HG03196 (cell line): ENCODE results near the gene KCNAB2.

Experiments
- ATAC-seq: cut with Tn5 transposase; IDR thresholded peaks from one replicate; pipeline ENCODE4 v1.9.1; 2021; ENCODE audit not compliant: unreplicated experiment

KCNAB2 gene

DNA sequence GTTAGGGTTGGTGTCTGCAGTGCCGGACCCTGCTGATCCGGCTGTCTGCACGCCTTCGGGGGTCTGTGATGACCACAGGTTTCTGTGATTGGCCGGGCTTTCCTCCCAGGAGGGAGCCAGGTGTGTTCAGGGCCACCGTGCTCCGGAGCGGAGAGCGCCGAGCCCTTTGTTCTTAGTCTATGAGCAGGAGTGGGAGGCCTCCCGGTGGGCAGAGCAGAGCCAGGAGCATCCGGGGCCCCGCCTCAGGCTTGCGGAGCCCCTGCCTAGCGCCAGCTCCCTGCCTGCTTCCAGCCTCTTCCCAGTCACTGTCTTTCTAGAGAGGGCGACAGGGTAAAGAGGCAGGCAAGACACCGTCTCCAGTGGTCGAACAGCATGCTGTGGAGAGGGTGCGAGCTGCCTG lies 31.8 kb downstream of the KCNAB2 start:
- no peak for ATAC-seq

DNA sequence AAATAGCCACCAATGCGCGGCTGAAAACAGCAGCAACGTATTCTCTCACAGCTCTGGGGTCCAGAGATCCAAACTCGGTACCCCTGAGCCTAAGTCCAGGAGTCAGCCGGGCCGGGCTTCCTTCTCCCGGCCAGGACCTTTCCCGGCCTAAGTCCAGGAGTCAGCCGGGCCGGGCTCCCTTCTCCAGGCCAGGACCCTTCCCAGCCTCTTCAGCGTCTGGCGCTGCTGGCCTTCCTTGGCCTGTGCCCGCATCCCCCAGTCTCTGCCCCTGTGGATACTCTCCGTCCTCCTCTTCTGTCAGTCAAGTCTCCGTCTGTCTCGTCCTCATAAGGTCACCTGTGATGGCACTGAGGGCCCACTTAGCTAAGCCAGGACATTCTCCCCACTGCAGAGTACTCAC lies 32.2 kb downstream of the KCNAB2 start:
- ATAC-seq = no peak

DNA sequence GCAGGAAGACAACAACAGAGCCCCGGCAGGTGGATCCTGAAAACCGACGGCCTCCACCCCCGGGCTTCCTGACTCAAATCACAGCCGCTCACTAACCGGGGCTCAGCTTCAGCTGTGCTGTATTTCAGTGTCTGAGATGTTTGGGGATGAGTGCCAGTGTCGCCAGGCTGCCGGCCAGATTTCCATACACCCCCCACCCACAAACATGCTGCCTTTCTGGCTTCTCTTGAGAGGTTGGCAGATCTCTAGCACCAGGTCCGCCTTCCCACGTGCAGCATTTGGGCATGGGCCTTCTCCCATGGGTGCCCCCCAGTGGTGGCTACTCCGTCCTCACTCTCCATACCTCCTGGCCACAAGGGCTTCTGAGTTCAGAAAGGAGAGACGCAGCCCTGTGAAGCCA lies 34.8 kb downstream of the KCNAB2 start:
- ATAC-seq = no peak

DNA sequence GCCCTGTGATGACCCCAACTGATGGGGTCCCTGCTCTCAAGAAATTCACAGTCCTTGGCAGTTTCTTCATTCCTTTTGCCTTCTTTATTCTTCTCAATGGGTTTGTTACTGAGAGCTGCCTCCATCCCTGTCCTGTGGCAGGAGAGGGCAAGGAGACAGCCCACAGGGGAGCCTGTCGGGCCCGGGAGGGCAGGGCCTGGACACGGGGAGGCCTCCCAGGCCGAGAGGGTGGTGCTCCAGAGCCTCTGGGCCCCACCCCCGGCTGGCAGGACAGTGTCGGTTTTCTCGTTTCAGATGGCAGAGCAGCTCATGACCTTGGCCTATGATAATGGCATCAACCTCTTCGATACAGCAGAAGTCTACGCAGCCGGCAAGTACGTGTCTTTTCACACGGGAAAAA lies 36.2 kb downstream of the KCNAB2 start:
- ATAC-seq = no peak

DNA sequence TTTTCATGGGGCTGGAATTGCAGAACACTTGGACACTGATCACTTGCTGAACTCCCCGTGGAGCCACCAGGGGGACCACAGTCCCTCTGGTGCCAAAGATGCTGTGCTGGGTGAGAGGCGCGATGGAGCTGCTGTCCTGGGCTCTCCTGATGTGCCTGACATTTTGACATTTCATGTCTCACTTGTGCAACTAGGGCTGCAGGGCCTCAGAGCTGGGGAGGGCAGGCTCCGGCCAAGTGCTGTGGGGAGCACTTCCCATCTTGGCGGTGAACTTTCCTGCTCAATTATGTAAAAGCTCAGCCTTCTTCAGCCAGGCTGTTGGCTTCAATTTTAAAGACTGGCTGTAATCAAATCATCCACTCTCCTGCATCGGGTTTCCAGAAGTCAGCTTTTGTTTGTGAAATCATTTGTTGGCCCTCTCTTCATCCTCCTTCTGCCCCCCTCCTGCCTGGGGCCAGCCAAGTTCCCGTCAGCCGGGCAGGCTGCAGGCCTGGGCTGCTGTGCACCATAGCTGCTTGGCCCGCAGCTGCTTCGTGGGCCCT lies 36.8 kb downstream of the KCNAB2 start:
- no peak for ATAC-seq

- no peak for ATAC-seq
These were observed 37.7 kb downstream of the KCNAB2 start for GRCh38 chr1:6083385-6083784.

GRCh38 chr1:6083801-6084446 lies 38.2 kb downstream of the KCNAB2 start:
- ATAC-seq = no peak

GRCh38 chr1:6084781-6085495 lies 39.2 kb downstream of the KCNAB2 start:
- no peak for ATAC-seq

- ATAC-seq = no peak
These were observed 40.0 kb downstream of the KCNAB2 start for GRCh38 chr1:6085666-6086065.

GRCh38 chr1:6086358-6086757 lies 40.7 kb downstream of the KCNAB2 start:
- ATAC-seq = no peak

DNA sequence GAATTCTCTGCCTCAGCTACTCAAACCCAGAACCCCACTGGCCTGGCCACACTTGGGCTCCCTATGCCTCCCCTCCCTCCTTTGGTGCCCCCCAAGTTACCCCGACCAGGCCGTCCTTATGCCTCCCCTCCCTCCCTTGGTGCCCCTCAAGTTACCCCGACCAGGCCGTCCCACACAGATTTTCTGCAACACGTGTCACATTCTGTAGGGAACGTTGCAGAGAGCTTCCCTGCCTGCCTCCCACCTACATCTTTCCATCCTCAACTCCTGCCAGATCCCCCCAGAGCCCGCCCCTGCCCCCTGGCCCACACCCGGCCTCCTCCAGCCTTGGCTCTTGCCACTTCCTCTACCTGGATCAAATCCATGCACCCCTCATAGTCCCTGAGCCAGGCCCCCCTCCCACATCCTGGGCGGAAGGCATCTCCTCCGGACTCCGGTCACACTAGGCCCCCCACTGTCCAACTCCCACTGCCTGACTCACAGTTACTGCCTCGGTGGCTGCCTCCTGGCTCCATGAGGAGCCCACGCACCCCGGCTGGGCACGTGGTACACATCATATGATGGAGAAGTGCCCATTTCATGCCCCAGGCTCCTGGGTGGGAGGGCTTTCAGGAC lies 41.2 kb downstream of the KCNAB2 start:
- no peak for ATAC-seq

GRCh38 chr1:6087377-6087772 lies 41.7 kb downstream of the KCNAB2 start:
- ATAC-seq = no peak

- no peak for ATAC-seq
These were observed 42.3 kb downstream of the KCNAB2 start for GRCh38 chr1:6087958-6088357.

- no peak for ATAC-seq
These were observed 43.3 kb downstream of the KCNAB2 start for GRCh38 chr1:6088956-6089355.

GRCh38 chr1:6090288-6090687 lies 44.6 kb downstream of the KCNAB2 start:
- ATAC-seq = no peak

DNA sequence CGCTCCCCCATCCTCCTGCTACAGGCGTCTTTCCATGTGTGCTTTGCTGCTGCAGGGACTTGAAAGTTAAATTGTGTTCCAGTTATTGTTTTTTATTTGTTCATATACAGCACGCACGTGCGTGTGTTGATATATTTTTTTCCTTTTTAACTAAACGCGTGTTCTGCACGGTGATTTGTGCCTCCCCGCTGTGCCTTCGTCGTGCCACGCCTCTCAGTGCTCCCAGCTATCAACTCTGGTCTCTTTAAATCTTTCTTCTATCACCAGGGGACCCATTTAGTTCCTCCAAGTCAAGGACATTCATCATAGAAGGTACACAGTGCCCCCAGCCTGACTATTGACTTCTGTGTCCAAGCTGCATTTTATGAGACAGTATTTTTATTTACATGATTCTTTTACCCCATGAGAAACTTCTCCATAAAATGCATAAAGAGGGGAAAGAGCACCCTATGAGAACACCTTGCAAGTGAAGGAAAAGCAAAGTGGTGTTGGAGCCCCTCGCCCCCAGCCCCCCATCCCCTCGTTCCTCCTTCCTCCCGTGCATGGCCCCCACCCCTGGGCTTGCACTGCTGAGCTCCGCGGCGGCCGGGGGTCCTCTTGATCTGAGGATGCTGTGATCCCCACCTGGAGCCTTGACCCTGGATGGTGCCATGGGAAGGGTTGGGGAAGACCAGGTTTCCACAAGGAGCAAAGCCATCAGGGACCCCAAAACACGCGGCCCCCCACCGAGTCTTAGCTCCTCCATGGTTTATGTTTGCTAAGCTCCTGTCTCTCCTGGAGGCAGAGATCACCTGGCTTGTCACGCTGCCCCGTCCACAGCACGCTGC lies 45.5 kb downstream of the KCNAB2 start:
- no peak for ATAC-seq

DNA sequence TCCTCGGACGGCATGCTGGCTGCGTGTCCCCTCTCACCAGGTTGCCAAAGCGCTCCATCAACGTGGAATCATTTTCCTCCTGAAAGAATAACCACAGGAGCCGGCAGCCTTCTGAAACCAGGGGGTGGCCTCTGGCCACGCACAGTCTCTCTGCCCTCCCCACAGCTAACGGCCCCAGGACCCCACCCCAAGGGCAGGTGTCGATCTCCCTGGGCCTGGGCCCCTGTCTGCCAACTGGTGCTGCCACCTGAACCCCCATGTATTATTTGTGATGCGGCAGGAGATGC lies 46.1 kb downstream of the KCNAB2 start:
- ATAC-seq = no peak

GRCh38 chr1:6092211-6092610 lies 46.5 kb downstream of the KCNAB2 start:
- ATAC-seq = no peak

DNA sequence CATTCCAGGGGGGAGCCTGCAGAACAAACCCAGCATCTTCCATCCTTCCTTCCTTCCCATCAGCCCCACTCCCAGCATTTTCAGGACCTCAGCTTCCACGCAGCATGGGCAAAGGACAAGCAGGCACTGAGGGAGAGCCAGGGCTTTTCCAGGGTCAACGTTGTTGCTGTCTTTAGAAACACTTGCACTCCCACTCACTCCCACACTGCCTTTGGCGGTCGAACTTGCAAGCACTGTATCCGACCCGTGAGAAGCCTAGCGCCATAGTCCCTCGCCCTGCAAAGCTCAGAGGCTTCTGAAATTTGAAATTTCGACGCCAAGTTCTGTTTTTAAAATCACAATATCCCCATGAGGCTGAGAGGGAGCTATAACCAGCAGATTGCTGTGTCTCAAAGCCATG lies 47.4 kb downstream of the KCNAB2 start:
- ATAC-seq = no peak

DNA sequence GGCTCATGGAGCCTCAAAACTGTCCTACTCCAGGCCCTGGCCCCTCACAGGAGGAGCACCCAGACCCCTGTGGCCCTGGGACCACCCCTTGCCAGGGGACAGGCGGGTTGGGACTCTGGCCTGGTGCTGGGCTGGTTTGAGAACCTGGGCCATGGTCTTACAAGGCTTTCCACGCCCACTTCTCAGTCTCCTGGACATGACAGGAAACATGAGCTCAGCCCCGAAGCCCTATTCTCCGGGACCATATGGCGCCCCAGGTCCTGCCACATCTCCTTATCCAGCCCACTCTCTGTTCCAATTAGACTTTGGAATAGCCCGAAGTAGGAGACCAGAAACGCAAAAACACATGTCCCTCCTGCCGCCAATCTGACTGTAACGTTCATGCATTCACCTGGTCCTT lies 47.9 kb downstream of the KCNAB2 start:
- no peak for ATAC-seq

DNA sequence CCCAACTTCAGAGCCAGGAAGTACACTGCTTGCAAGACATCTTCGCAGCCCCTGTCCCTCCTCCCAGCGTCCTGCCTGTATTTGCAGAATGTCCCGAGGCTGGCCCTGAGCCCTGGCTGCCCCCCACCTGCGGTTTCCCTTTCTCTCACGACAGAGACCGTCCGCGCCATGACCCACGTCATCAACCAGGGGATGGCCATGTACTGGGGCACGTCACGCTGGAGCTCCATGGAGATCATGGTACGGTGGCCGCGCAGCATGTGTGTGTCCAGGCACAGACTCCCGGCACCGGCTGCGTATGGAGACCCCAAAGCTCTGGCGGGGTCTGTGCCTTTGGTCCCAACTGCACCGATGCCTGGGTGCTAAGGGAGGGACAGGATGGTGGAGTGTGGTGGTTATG lies 48.6 kb downstream of the KCNAB2 start:
- no peak for ATAC-seq
